ENCODE results near the gene AGFG1.

AGFG1 gene

DNA sequence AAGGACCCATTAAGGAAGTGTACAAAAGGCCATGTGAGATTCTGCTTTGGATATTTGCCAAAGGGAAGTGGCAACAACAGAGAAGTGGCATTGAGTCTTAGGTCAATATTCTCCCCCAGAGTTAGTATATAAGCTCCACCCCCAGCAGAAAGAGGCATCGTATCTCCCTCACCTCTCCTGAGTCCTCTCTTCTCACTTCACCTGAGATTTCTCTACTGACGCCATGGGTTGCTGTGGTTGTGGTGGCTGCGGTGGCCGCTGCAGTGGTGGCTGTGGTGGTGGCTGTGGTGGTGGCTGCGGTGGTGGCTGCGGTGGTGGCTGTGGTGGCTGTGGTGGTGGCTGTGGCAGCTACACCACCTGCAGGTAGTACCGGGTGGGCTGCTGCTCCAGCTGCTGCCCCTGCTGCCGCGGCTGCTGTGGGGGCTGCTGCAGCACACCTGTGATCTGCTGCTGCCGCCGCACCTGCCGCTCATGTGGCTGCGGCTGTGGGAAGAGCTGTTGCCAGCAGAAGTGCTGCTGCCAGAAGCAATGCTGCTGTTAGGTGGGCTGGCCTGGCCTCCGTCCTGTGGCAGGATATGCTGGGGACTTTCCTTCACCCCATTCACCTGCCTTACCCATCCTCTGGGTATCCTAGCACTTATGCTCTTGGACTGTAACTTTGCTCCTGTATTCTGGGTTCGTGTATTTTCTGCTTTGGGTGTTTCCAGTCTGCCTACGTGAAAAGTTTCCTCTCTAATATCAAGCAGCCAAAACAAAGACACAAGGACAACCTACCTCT, 136.8 kb downstream of the AGFG1 start:
- peak; percentile 37 for DNase-seq (ENCODE audit: low spot score)

DNA sequence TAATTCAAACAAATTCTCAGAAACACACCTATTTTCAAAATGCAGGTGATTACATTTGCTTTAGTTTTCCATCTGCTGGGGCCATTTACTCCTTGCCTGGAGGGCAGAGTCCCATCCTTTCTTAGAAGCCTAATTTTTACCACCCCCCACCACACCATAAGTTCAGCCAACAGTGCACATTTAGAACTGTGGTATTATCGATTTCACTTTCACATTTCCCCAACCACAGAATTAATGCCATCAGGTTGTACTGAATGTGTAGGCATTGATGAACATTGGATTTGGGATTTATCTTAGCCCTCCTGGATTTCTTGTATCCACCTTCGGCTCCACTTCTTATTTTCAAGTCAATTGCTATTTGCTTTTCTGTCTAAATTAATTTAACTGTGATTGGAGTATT, 138.2 kb downstream of the AGFG1 start:
- no peak for DNase-seq (ENCODE audit: low spot score)
